Measurements from ENCODE around the gene TRIL.

Gene TRIL

GRCh38 chr7:28958235-28958979 is at the start of gene TRIL:
Gene TRIL (minus strand): TSS chr7:28958330. CDS start chr7:28958046, 284 bp downstream.
- DNase-seq (ENCODE audit: low spot score), result peak; percentile 78

GRCh38 chr7:29007127-29007526 is 49.0 kb upstream of the TRIL start:
- no peak for DNase-seq (ENCODE audit: low spot score)

GRCh38 chr7:29005829-29006228 is 47.7 kb upstream of the TRIL start:
- no peak for DNase-seq (ENCODE audit: low spot score)

GRCh38 chr7:29005406-29005805 is 47.3 kb upstream of the TRIL start:
- DNase-seq (ENCODE audit: low spot score), result no peak

- DNase-seq (ENCODE audit: low spot score), result no peak
These were observed 45.6 kb upstream of the TRIL start for GRCh38 chr7:29003703-29004102.

- DNase-seq (ENCODE audit: low spot score), result no peak
These were observed 42.6 kb upstream of the TRIL start for GRCh38 chr7:29000717-29001076.

GRCh38 chr7:28999895-29000716 is 42.0 kb upstream of the TRIL start:
- no peak for DNase-seq (ENCODE audit: low spot score)

GRCh38 chr7:28999427-28999826 is 41.3 kb upstream of the TRIL start:
- DNase-seq (ENCODE audit: low spot score), result no peak

GRCh38 chr7:28998105-28998504 is 40.0 kb upstream of the TRIL start:
- DNase-seq (ENCODE audit: low spot score), result no peak

- no peak for DNase-seq (ENCODE audit: low spot score)
These were observed 38.7 kb upstream of the TRIL start for GRCh38 chr7:28996836-28997235.

GRCh38 chr7:28993371-28993770 is 35.2 kb upstream of the TRIL start:
- DNase-seq (ENCODE audit: low spot score), result no peak

GRCh38 chr7:28992798-28993197 is 34.7 kb upstream of the TRIL start:
- DNase-seq (ENCODE audit: low spot score), result no peak

- no peak for DNase-seq (ENCODE audit: low spot score)
These were observed 32.2 kb upstream of the TRIL start for GRCh38 chr7:28990200-28990960.

- DNase-seq (ENCODE audit: low spot score), result no peak
These were observed 31.3 kb upstream of the TRIL start for GRCh38 chr7:28989211-28989980.

- peak; percentile 73 for DNase-seq (ENCODE audit: low spot score)
These were observed 30.7 kb upstream of the TRIL start for GRCh38 chr7:28988810-28989209.

GRCh38 chr7:28988091-28988490 is 30.0 kb upstream of the TRIL start:
- no peak for DNase-seq (ENCODE audit: low spot score)

- peak; percentile 26 for DNase-seq (ENCODE audit: low spot score)
These were observed 28.6 kb upstream of the TRIL start for GRCh38 chr7:28986765-28987110.

GRCh38 chr7:28986028-28986764 is 28.1 kb upstream of the TRIL start:
- DNase-seq (ENCODE audit: low spot score), result no peak

GRCh38 chr7:28984631-28985030 is 26.5 kb upstream of the TRIL start:
- DNase-seq (ENCODE audit: low spot score), result peak; percentile 75

- DNase-seq (ENCODE audit: low spot score), result no peak
These were observed 26.1 kb upstream of the TRIL start for GRCh38 chr7:28984217-28984616.
